Measurements from ENCODE around the gene ATP2C1. TPM values are rescaled to one million over a fixed set of nuclear protein-coding genes. Genes with fewer than 3 reads are reported as not detected.

The ATP2C1 gene
- total RNA-seq, 6 experiments from 2014 or later = 19.2 to 44.0 (median 27.5) TPM

DNA sequence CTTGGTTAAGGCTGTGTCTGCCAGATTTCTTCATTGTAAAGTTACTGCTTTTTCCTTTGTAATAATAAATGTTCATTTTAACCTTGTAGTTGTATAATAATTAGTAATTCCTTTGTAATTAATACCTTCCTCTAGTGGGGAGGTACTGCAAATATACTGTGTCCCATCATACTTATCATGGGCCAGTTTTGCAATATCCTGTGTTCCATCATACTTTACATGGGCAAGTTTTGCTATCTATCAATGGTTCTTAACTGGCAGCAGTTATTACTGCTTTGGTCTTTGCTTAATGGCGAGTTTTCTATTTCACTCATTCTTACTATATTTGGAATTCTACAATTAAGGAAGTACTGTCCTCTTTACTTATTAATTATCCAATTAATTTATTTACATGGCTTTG lies 10.6 kb downstream of the ATP2C1 start:
- no peak overlapping the region for H3K4me3 ChIP-seq
- WGBS (ENCODE audit: insufficient coverage, low coverage, low lambda C conversion rate, missing lambda C conversion rate) = 62% methylated on average over 1 of the region's 1 CpG
- H3K4me1 ChIP-seq = peaks cover 0 to 8% (median 3%) of the 10 kb centered on the region in 4 donors
- no peak overlapping the region for H3K27ac ChIP-seq
- no peaks in the 10 kb centered on the region for H3K9me3 ChIP-seq
- TF ChIP-seq, protein P1, sequence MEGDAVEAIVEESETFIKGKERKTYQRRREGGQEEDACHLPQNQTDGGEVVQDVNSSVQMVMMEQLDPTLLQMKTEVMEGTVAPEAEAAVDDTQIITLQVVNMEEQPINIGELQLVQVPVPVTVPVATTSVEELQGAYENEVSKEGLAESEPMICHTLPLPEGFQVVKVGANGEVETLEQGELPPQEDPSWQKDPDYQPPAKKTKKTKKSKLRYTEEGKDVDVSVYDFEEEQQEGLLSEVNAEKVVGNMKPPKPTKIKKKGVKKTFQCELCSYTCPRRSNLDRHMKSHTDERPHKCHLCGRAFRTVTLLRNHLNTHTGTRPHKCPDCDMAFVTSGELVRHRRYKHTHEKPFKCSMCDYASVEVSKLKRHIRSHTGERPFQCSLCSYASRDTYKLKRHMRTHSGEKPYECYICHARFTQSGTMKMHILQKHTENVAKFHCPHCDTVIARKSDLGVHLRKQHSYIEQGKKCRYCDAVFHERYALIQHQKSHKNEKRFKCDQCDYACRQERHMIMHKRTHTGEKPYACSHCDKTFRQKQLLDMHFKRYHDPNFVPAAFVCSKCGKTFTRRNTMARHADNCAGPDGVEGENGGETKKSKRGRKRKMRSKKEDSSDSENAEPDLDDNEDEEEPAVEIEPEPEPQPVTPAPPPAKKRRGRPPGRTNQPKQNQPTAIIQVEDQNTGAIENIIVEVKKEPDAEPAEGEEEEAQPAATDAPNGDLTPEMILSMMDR (IDR thresholded peaks at IDR 0.05) = no peak
- TF ChIP-seq POLR2A (IDR thresholded peaks at IDR 0.05) = no peak
- no peaks in the 10 kb centered on the region for H3K36me3 ChIP-seq
- DNase-seq = no peak
- no peak for ATAC-seq
- no peaks in the 10 kb centered on the region for H3K27me3 ChIP-seq
- intact Hi-C loops (cut with DNase I) = no loop called here

DNA sequence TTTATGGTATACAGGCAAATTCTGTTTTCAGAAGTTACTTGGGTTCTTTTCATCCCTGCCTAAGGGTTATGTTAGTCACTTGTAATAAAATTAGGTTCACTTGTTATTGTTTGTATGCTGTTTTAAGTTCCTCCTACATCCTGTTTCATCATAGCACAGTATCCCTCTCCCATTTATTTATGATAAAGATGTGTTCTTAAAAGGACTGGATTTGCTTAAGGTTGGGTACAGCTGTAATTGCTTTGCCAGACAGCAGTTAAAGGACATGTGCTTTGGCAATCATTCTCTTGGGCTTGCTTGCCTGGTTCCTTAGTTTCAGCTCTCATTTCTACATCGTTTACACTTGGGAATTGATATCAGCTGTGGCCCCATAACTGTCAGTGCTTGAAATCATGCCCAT lies 11.7 kb downstream of the ATP2C1 start:
- ATAC-seq = peak in 1 of 4 donors; percentile 40
- intact Hi-C loops (cut with DNase I) = no loop called here

DNA sequence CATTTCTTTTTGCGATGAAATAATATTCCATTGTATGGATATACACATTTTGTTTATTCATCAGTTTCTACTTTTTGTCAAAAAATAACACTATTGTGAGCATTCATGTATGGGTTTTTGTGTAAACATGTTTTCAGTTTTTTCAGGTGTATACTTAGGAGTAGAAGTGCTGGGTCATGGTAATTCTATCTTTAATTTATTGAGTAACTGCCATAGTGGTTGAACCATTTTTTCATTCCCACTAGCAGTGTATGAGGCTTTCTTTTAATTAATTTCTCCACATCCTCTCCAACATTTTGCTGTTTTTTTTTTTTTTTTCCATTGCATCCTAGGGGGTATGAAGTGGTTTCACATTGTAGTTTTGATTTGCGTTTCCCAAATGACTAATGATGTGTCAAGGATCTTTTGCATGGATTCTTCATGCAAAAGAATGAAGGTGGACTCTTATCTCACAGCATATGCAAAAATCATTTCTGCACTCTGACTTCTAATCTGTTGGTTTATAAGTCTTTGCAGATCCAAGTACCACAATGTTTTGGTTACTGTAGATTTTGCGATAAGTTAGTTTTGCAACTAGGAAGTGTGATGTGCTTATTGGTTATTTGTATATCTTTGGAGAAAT lies 12.6 kb downstream of the ATP2C1 start:
- ATAC-seq = no peak
- Histone ChIP-seq H3K4me1 (no peaks in the 10 kb centered on the region), H3K4me3 (no peak overlapping the region), H3K9me3 (no peaks in the 10 kb centered on the region), H3K27me3 (no peaks in the 10 kb centered on the region), H3K27ac (no peak overlapping the region), H3K36me3 (no peaks in the 10 kb centered on the region)
- TF ChIP-seq, protein P1 (IDR thresholded peaks at IDR 0.05) = no peak
- TF ChIP-seq POLR2A (IDR thresholded peaks at IDR 0.05) = no peak
- 100% methylated on average over 3 of the region's 3 CpGs for WGBS (ENCODE audit: insufficient coverage, low coverage, low lambda C conversion rate, missing lambda C conversion rate)
- intact Hi-C loops (cut with DNase I) = no loop called here
- no peak for DNase-seq

More for the DNA sequence above, 11.7 kb downstream of the ATP2C1 start:
- no peak overlapping the region for H3K27ac ChIP-seq
- WGBS (ENCODE audit: insufficient coverage, low coverage, low lambda C conversion rate, missing lambda C conversion rate) = 15% methylated on average over 1 of the region's 1 CpG
- no peaks in the 10 kb centered on the region for H3K9me3 ChIP-seq
- TF ChIP-seq POLR2A (IDR thresholded peaks at IDR 0.05) = no peak
- TF ChIP-seq, protein P1 (IDR thresholded peaks at IDR 0.05) = no peak
- no peak for DNase-seq
- no peak overlapping the region for H3K4me3 ChIP-seq
- peaks cover 0 to 5% (median 2%) of the 10 kb centered on the region in 4 donors for H3K4me1 ChIP-seq
- H3K27me3 ChIP-seq = no peaks in the 10 kb centered on the region
- no peaks in the 10 kb centered on the region for H3K36me3 ChIP-seq

DNA sequence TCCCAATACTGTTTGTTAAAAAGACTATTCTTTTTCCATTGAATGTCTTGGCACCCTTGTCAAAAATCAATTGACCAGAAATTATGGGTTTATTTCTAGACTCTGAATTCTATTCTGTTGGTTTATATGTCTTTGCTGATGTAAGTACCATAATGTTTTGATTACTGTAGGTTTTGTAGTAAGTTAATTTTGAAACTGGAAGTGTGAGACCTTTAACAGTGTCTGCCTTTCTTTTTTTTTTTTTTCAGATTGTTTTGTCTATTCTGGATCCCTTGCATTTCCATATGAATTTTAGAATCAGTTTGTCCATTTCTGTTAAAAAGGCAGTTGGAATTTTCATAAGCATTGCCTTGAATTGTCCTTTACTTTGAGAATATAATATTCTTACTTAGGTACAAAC lies 13.6 kb downstream of the ATP2C1 start:
- DNase-seq (no peak), ATAC-seq (no peak)
- TF ChIP-seq, protein P1 (IDR thresholded peaks at IDR 0.05) = no peak
- no peak for TF ChIP-seq POLR2A (IDR thresholded peaks at IDR 0.05)
- Histone ChIP-seq H3K4me1 (no peaks in the 10 kb centered on the region), H3K27me3 (no peaks in the 10 kb centered on the region), H3K27ac (no peak overlapping the region), H3K4me3 (no peak overlapping the region), H3K36me3 (no peaks in the 10 kb centered on the region), H3K9me3 (no peaks in the 10 kb centered on the region)
- intact Hi-C loops (cut with DNase I) = no loop called here

DNA sequence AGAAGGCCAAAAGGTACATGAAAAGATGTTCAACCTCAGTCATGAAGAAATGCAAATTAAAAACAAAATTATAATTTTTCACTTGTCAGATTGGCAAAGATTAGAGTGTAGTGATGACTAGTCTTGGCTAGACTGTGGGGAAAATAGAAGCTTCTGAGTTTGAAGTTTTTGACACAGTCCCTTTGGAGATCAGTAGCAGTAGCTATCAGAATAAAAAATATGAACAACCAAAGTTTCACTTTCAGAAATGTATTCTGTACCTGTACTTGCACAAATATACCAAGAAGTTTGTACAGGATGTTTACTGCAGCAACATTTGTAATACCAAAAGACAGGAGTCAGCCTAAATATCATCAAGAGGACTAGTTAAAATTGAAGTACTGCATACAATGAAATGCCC lies 14.1 kb downstream of the ATP2C1 start:
- DNase-seq = no peak
- Histone ChIP-seq H3K36me3 (no peaks in the 10 kb centered on the region), H3K27ac (no peak overlapping the region), H3K27me3 (no peaks in the 10 kb centered on the region), H3K9me3 (no peaks in the 10 kb centered on the region), H3K4me1 (no peaks in the 10 kb centered on the region), H3K4me3 (no peak overlapping the region)
- intact Hi-C loops (cut with DNase I) = no loop called here
- TF ChIP-seq POLR2A (IDR thresholded peaks at IDR 0.05) = no peak
- TF ChIP-seq, protein P1 (IDR thresholded peaks at IDR 0.05) = no peak
- ATAC-seq = no peak
